Astrocyte of the cerebellum (primary cell): ENCODE results near the gene PNKD.

Experiments used
- DNase-seq: peaks from one replicate; pipeline ENCODE4 v3.0.0-alpha.2; 2011; ENCODE audit warnings: low read depth
- H3K4me3 ChIP-seq: 2 replicates; pipeline ENCODE4 v1.5.1; 2011; ENCODE audit warnings: mild to moderate bottlenecking, low read depth, low read length, moderate library complexity
- in situ Hi-C: cut with HindIII; loops from 2 replicates; pipeline ENCODE4 v1.10.0; 2017; ENCODE audit warnings: low sequenced_read_pairs
- TF ChIP-seq, protein P1 (sequence below): IDR thresholded peaks from 2 replicates; pipeline ENCODE4 v1.5.1; 2012; ENCODE audit warnings: low read length, low read depth, moderate library complexity, mild to moderate bottlenecking; ENCODE audit errors: missing control alignments

The PNKD gene

DNA sequence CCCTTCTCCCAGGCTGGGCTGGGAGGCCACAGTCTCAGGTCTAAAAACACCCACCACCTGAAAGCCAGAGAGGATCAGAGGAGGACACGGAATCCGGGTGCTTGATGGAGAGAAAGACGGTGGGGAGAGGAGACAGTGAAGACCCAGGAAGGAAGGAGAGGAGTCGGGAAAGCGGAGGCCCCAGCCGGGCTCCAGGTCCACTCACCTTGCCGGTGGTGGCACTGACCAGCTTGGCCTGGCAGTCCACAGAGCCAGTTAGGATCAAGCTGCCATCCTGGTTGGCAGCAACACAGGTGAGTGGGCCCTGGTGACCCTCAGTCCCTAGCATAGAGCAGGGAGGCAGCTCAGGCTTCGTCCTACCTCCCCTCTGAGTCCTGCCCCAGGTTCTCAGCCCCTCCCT, 4.7 kb upstream of the PNKD start:
- DNase-seq: no peak
- in situ Hi-C loops: no loop called here
- TF ChIP-seq, protein P1, sequence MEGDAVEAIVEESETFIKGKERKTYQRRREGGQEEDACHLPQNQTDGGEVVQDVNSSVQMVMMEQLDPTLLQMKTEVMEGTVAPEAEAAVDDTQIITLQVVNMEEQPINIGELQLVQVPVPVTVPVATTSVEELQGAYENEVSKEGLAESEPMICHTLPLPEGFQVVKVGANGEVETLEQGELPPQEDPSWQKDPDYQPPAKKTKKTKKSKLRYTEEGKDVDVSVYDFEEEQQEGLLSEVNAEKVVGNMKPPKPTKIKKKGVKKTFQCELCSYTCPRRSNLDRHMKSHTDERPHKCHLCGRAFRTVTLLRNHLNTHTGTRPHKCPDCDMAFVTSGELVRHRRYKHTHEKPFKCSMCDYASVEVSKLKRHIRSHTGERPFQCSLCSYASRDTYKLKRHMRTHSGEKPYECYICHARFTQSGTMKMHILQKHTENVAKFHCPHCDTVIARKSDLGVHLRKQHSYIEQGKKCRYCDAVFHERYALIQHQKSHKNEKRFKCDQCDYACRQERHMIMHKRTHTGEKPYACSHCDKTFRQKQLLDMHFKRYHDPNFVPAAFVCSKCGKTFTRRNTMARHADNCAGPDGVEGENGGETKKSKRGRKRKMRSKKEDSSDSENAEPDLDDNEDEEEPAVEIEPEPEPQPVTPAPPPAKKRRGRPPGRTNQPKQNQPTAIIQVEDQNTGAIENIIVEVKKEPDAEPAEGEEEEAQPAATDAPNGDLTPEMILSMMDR: no peak
- no peak overlapping the region for H3K4me3 ChIP-seq

DNA sequence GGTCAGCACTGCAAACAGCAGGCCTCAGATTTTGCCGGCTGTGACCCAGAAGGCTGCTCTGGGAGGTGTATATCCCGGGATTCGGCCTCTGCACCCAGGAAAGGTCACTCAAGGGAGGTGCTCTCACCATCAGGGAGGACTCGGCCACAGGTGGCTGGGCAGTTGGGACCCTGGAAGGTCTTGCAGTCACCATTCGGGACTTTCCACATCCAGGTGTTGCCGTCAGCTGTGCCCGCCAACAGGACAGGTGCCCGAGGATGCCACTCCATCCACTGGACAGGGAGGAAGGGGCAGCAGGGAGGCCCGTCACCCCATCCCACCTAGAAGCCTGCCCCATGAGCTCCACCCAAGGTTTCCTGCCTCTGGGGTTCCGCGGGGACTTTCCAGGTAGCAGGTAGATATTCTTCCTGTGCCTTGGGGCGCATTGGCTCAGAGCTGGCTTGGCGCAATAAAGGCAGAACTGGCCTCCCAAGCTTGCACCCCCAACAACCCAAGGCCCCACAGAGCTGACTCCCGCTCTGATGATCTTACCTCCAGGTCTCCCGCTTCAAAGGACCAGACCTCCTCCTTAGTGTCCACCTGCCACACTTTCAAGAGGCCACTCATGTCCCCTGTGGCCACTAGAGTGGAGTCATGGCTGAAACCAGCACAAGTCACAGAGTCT, 3.9 kb upstream of the PNKD start:
- in situ Hi-C loops: no loop called here
- no peak for DNase-seq
- TF ChIP-seq, protein P1: no peak
- no peak overlapping the region for H3K4me3 ChIP-seq

DNA sequence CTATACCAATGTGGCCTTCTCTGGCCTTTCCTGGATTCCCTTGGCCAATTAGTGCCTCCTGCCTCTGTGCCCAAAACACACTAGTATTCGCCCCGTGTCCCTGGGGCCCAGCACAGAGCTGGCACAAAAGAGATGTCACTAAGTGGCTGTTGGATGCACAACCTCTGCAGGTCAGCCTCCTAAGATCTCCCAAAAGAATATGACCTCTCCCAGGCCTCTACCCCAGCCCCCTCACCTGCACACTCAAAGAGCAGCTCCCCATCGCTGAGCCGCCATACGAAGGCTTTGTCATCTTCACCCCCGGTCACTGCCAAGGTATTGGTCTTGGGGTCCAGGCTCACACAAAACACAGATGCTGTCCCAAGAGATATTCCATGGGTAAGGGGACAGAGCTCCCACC, 3.1 kb upstream of the PNKD start:
- TF ChIP-seq, protein P1: no peak

GRCh38 chr2:218270721-218271486, 585 bp downstream of the PNKD start:
- peak overlapping the region; percentile 97 for H3K4me3 ChIP-seq
- in situ Hi-C loops: no loop called here
- TF ChIP-seq, protein P1: no peak
- DNase-seq: no peak

More for the DNA sequence above, 3.1 kb upstream of the PNKD start:
- no peak overlapping the region for H3K4me3 ChIP-seq
- in situ Hi-C loops: no loop called here
- no peak for DNase-seq

- H3K4me3 ChIP-seq: peak overlapping the region; percentile 97
- DNase-seq: no peak
- in situ Hi-C loops: no loop called here
- TF ChIP-seq, protein P1: no peak
Measured at GRCh38 chr2:218271487-218271797, 1.1 kb downstream of the PNKD start.

DNA sequence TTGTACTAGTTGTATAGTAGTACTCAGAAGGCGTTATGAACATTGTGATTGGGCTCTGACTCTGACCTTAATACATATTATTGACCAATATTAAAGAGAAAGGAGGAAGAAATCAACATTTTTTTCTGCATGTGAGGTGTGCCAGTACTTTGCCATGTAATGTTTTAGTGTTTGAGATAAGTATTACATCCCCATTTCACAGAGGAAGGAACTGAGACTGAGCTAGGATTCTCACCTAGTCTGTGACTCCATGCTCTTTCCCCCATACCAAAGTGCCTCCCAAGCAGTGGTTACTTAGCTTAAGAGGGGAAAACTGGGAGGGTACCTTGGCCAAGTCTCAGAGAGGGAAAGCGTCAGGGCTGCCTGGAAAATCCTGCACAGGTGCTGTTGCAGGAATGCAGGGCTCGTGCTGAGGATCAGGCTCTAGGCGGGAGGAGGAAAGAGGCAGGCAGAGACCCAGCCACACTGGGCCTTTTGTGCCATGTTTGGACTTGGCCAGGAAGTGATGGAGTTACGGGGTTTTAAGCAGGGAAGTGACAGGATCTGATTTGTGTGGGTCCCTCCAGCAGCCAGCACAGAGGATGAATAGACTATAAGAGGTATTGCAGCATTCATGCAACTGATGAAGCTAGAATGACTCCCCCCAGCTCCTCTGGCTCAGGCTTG, 1.7 kb downstream of the PNKD start:
- in situ Hi-C loops: no loop called here
- TF ChIP-seq, protein P1: no peak
- H3K4me3 ChIP-seq: peak overlapping the region; percentile 97
- DNase-seq: no peak
